ENCODE data around the gene UBA5. TPM values are rescaled to one million over a fixed set of nuclear protein-coding genes. Genes with fewer than 3 reads are reported as not detected.

UBA5 gene
- total RNA-seq, 4 donors from 2014 or later, result 56.3 to 74.4 (median 61.5) TPM

DNA sequence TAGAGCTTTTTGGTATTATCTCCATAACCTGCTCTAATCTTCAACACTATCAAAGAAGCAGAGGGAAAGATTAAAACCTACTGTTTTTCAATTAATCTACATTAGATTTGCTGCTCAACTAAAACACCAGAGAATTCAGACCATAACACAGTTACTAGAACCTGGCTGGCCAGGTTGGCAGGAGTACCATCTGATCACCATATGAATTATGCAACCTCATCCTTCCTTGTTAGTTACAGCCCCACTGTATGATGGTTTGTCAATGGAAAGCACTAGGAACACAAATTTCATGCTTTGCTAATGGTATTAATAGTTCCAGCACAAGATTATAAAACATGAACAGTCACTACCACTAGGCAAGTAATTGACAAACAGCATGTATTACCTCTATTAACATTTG lies 56.2 kb downstream of the UBA5 start:
- peaks cover 0 to 4% of the 10 kb centered on the region in 2 donors for H3K36me3 ChIP-seq
- no peak overlapping the region for H3K27ac ChIP-seq
- DNase-seq, result no peak
- no peak for TF ChIP-seq POLR2A (IDR thresholded peaks at IDR 0.05)
- TF ChIP-seq, protein P1, sequence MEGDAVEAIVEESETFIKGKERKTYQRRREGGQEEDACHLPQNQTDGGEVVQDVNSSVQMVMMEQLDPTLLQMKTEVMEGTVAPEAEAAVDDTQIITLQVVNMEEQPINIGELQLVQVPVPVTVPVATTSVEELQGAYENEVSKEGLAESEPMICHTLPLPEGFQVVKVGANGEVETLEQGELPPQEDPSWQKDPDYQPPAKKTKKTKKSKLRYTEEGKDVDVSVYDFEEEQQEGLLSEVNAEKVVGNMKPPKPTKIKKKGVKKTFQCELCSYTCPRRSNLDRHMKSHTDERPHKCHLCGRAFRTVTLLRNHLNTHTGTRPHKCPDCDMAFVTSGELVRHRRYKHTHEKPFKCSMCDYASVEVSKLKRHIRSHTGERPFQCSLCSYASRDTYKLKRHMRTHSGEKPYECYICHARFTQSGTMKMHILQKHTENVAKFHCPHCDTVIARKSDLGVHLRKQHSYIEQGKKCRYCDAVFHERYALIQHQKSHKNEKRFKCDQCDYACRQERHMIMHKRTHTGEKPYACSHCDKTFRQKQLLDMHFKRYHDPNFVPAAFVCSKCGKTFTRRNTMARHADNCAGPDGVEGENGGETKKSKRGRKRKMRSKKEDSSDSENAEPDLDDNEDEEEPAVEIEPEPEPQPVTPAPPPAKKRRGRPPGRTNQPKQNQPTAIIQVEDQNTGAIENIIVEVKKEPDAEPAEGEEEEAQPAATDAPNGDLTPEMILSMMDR (IDR thresholded peaks at IDR 0.05), result no peak
- no peaks in the 10 kb centered on the region for H3K9me3 ChIP-seq
- intact Hi-C loops (cut with DNase I), result no loop called here
- H3K4me3 ChIP-seq (replicated peaks in 1 of 3), result no peak overlapping the region
- H3K4me1 ChIP-seq, result peaks cover 15 to 20% of the 10 kb centered on the region in 2 donors
- no peaks in the 10 kb centered on the region for H3K27me3 ChIP-seq

GRCh38 chr3:132720228-132720627 lies 60.1 kb downstream of the UBA5 start:
- no peak overlapping the region for H3K27ac ChIP-seq
- peaks cover 0 to 4% of the 10 kb centered on the region in 2 donors for H3K36me3 ChIP-seq
- peak overlapping the region in 1 of 3 donors; percentile 1 for H3K4me3 ChIP-seq (replicated peaks in 1 of 3)
- no peak for DNase-seq
- H3K27me3 ChIP-seq, result no peaks in the 10 kb centered on the region
- no peak for TF ChIP-seq POLR2A (IDR thresholded peaks at IDR 0.05)
- TF ChIP-seq, protein P1 (IDR thresholded peaks at IDR 0.05), result no peak
- no peaks in the 10 kb centered on the region for H3K9me3 ChIP-seq
- WGBS, 2 donors, result 74% methylated on average over 6 of the region's 6 CpGs
- intact Hi-C loops (cut with DNase I), result loop anchor here (5.0 kb wide), 1 partner anchor 857 kb away; no protein-coding TSS in a partner anchor
- peaks cover 16 to 20% of the 10 kb centered on the region in 2 donors for H3K4me1 ChIP-seq

DNA sequence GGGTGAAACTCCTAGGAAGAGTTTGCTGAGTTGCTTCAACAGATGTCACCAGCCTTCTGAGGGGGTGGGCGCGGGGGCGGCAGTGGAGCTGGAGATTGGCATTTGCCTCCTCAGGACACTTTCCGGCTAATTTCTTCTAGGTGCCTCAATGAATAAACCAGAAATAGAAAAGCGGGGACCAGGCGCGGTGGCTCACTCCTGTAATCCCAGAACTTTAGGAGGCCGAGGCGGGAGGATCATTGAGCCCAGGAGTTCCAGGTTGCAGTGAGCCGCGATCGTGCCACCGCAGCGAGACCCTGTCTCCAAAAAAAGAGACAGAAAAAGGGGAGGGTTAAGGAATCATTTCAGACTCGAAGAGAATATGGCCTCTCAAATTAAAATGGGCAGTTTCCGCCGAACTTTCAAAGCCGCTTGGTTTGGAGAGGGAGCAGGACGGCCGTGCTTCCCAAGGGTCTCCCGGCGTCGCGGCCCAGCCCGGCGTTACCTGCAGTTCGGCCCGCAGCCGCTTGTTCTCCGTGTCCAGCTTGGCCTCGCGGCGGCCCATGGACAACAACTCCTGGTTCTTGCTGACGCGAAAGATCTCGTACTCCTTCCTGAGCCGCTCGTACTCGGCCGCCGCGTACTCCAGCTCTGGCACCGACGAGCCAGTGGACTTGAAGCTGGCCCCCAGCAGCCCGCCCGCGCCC lies 61.5 kb downstream of the UBA5 start:
- TF ChIP-seq, protein P1 (IDR thresholded peaks at IDR 0.05), result peak in 5 of 6 experiments; percentile 15 to 57 (median 45)
- no peak for TF ChIP-seq POLR2A (IDR thresholded peaks at IDR 0.05)
- intact Hi-C loops (cut with DNase I), result loop anchor here (5.0 kb wide), 1 partner anchor 856 kb away; no protein-coding TSS in a partner anchor
- Histone ChIP-seq H3K36me3 (peaks cover 0 to 4% of the 10 kb centered on the region in 2 donors), H3K9me3 (no peaks in the 10 kb centered on the region), H3K4me3 (replicated peaks in 1 of 3) (peak overlapping the region; percentile 45 to 93 (median 53)), H3K27me3 (no peaks in the 10 kb centered on the region), H3K4me1 (peaks cover 16 to 20% of the 10 kb centered on the region in 2 donors), H3K27ac (peak overlapping the region; percentile 81 to 99 (median 84))
- WGBS, 2 donors, result 6 to 10% methylated on average over 27 to 30 of the region's 47 CpGs
- DNase-seq, result peak; percentile 74 to 75

- Histone ChIP-seq H3K4me1 (peaks cover 16 to 20% of the 10 kb centered on the region in 2 donors), H3K27ac (peak within 1 kb of the TSS; percentile 81 to 99 (median 84)), H3K4me3 (replicated peaks in 1 of 3) (peak within 1 kb of the TSS; percentile 45 to 93 (median 53)), H3K27me3 (no peaks in the 10 kb centered on the region), H3K36me3 (peaks cover 0 to 4% of the 10 kb centered on the region in 2 donors), H3K9me3 (no peaks in the 10 kb centered on the region)
- 0 to 2% methylated on average over 3 to 20 of the region's 96 CpGs for WGBS, 2 donors
- DNase-seq, result peak; percentile 97
- peak; percentile 55 to 95 for TF ChIP-seq POLR2A (IDR thresholded peaks at IDR 0.05)
- TF ChIP-seq, protein P1 (IDR thresholded peaks at IDR 0.05), result peak in 1 of 6 experiments; percentile 27
- intact Hi-C loops (cut with DNase I), result loop anchor here (5.0 kb wide), 1 partner anchor 855 kb away; no protein-coding TSS in a partner anchor
Observed at GRCh38 chr3:132722165-132723023, 62.3 kb downstream of the UBA5 start, which contains the start of gene NPHP3. Gene NPHP3, minus strand, starts transcription at chr3:132722409. Its CDS starts 54 bp downstream, at chr3:132722355.

Measured in thyroid gland (tissue), 4 donors.